Spleen (tissue), 11 donors: ENCODE results near the gene POP4. TPM values are rescaled to one million over a fixed set of nuclear protein-coding genes. Genes with fewer than 3 reads are reported as not detected.

Experiments used
- DNase-seq: peaks from one replicate; pipeline ENCODE4 v3.0.0-alpha.2; 2020
- H3K27ac ChIP-seq, 8 donors: fragments of 200-600 bp; sonication (generic) in 7 of 8; 1 replicate in 4 of 8; 2 replicates in 4 of 8; pipeline versions ENCODE4 v1.5.0 to v1.8.0; 2016 to 2021; ENCODE audit warnings: inconsistent platforms in 4 of 8, mild to moderate bottlenecking in 4 of 8, moderate library complexity in 1 of 8
- H3K27me3 ChIP-seq, 7 donors: fragments of 200-600 bp; sonication (generic) in 6 of 7; replicated peaks in 1 of 7; 1 replicate in 4 of 7; 2 replicates in 3 of 7; pipeline versions ENCODE4 v1.5.0 to v1.8.0; 2016 to 2021; ENCODE audit warnings: inconsistent platforms in 3 of 7, mild to moderate bottlenecking in 1 of 7
- H3K36me3 ChIP-seq, 6 donors: fragments of 200-600 bp; sonication (generic) in 5 of 6; 1 replicate in 4 of 6; 2 replicates in 2 of 6; pipeline versions ENCODE4 v1.5.0 to v1.8.0; 2016 to 2021; ENCODE audit warnings: inconsistent platforms in 2 of 6
- H3K4me1 ChIP-seq, 6 donors: fragments of 200-600 bp; sonication (generic) in 5 of 6; 1 replicate in 3 of 6; 2 replicates in 3 of 6; pipeline versions ENCODE4 v1.5.0 to v1.8.0; 2016 to 2021; ENCODE audit warnings: inconsistent platforms in 3 of 6
- H3K4me3 ChIP-seq, 8 donors: fragments of 200-600 bp; sonication (generic) in 7 of 8; 1 replicate in 4 of 8; 2 replicates in 4 of 8; pipeline versions ENCODE4 v1.5.0 to v1.8.0; 2016 to 2021; ENCODE audit warnings: inconsistent platforms in 4 of 8, mild to moderate bottlenecking in 4 of 8, moderate library complexity in 2 of 8
- H3K9me3 ChIP-seq, 8 donors: fragments of 200-600 bp; sonication (generic) in 7 of 8; 1 replicate in 4 of 8; 2 replicates in 4 of 8; pipeline versions ENCODE4 v1.5.0 to v1.8.0; 2016 to 2021; ENCODE audit warnings: inconsistent platforms in 4 of 8
- CTCF ChIP-seq, 11 experiments: fragments of 200-600 bp in 7 of 11; fragments of 450-650 bp in 4 of 11; sonication (generic) in 4 of 11; IDR thresholded peaks in 8 of 11; conservative IDR thresholded peaks in 3 of 11; 1 replicate in 7 of 11; 2 replicates in 4 of 11; pipeline versions ENCODE4 v1.4.0 to v1.8.0; 2016 to 2021; ENCODE audit warnings: antibody characterized with exemption in 11 of 11, inconsistent platforms in 4 of 11, mild to moderate bottlenecking in 1 of 11
- POLR2A ChIP-seq, 3 donors: fragments of 450-650 bp; IDR thresholded peaks; one replicate each; pipeline ENCODE4 v1.5.1; 2017; ENCODE audit warnings: antibody characterized with exemption in 3 of 3, mild to moderate bottlenecking in 1 of 3
- POLR2AphosphoS5 ChIP-seq, 3 donors: sonication (generic); formaldehyde crosslinking; IDR thresholded peaks; one replicate each; pipeline ENCODE4 v1.5.1; 2017; ENCODE audit warnings: antibody characterized with exemption in 3 of 3
- WGBS, 5 donors: extraction: QIAGEN DNeasy Blood & Tissue Kit in 3 of 5; methylation state at CpG; one replicate each; pipeline versions ENCODE4 v1.1.5 to v1.1.7; 2013 to 2018; 5-methylcytosine and 5-hydroxymethylcytosine counted together
- intact Hi-C: fragments of 100-400 bp; cut with DNase I; formaldehyde crosslinking; loops from one replicate; pipeline ENCODE4 v1.15.0; 2023; ENCODE audit warnings: low total_unique reads
- polyA plus RNA-seq, 3 donors: library from polyadenylated mRNA; stranded (reverse); fragments of 200-250 nt; gene quantifications; one replicate each; pipeline ENCODE4 v1.2.1, GENCODE V29; 2013
- total RNA-seq, 7 donors: library from RNA; depleted of rRNA in 3 of 7; stranded (reverse); fragments of >200 nt in 3 of 7; fragmentation: NEBNext Ultra II Directional in 4 of 7; extraction: Animal tissue kit (Norgen Biotek cat#: 25700) in 4 of 7; gene quantifications; one replicate each; pipeline versions ENCODE4 v1.1.0 to v1.2.1, GENCODE V29; 2016 to 2021
- donor health status: healthy with polysubstance abuse.
- donor health status: DM: no; HTN: no; CAD: no; lungs with moderate emphysema.
- donor health status: DM: no; HTN: no; CAD: no.
- donor health status: Bipolar disorder and iron deficiency.
- donor health status: healthy.
- donor health status: DM: no; HTN: no; CAD: no.
- donor health status: DM: yes; HTN: yes; CAD: no.

POP4 gene
- total and polyA plus RNA-seq, 10 donors: 49.3 to 73.1 (median 61.5) TPM

DNA sequence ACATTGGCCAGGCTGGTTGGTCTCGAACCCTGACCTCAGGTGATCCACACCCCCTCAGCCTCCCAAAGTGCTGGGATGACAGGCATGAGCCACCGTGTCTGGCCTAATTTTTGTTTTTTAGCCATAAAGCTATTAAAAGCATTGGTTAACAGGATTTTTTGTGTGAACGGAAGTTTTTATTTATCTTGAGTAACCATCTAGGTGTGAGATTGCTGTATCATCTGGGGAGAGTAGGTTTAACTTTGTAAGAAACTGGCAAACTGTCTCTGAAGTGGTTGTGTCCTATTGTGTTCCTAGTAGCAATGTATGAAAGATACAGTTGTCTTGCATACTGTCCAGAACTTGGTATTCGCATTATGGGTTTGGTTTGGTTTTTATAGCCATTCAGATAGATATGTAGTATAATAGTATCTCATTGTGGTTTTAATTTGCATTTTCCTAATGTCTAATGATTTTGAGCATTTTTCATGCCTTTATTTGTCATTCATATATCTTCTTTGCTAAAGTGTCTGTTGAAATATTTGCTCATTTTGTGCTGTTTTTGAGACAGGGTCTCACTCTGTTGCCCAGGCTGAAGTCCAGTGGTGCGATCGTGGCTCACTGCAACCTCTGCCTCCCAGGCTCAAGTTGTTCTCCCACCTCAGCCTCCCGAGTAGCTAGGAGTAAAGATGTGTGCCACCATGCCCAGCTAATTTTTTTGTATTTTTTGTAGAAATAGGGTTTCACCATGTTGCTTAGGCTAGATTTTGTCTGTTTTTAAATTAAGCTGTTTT lies 45.7 kb downstream of the POP4 start:
- peaks cover 0 to 7% (median 0%) of the 10 kb centered on the region in 8 donors for H3K9me3 ChIP-seq
- 82 to 90% (median 86%) methylated on average over 7 of the region's 7 CpGs for WGBS, 5 donors
- DNase-seq: peak; percentile 12
- intact Hi-C loops: no loop called here
- TF ChIP-seq CTCF (IDR thresholded peaks at IDR 0.05 in 8 of 11, conservative IDR thresholded peaks at IDR 0.05 in 3 of 11) (no peak), POLR2AphosphoS5 (IDR thresholded peaks at IDR 0.05) (no peak), POLR2A (IDR thresholded peaks at IDR 0.05) (no peak)
- no peaks in the 10 kb centered on the region for H3K36me3 ChIP-seq
- no peaks in the 10 kb centered on the region for H3K4me1 ChIP-seq
- no peaks in the 10 kb centered on the region for H3K27me3 ChIP-seq
- H3K27ac ChIP-seq: no peak overlapping the region
- no peak overlapping the region for H3K4me3 ChIP-seq

DNA sequence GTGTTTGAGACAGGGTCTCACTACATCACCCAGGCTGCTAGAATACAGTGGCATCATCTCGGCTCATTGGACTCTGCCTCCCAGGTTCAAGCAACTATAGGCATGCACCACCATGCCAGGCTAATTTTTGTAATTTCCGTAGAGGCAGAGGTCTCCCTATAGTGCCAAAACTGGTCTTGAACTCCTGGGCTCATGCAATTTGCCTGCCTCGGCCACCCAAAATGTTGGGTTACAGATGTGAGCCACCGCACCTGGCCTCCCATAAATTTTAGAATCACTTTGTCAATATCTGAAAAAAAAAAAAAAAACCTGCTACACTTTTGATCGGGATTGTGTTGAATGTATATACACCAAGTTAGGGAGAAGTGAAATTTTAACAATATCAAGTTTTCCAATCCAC lies 47.3 kb downstream of the POP4 start:
- no peaks in the 10 kb centered on the region for H3K36me3 ChIP-seq
- peaks cover 0 to 7% (median 0%) of the 10 kb centered on the region in 8 donors for H3K9me3 ChIP-seq
- peak; percentile 2 for DNase-seq
- no peaks in the 10 kb centered on the region for H3K4me1 ChIP-seq
- H3K27me3 ChIP-seq: no peaks in the 10 kb centered on the region
- no peak overlapping the region for H3K27ac ChIP-seq
- 87 to 99% (median 93%) methylated on average over 5 of the region's 5 CpGs for WGBS, 5 donors
- H3K4me3 ChIP-seq: no peak overlapping the region
- intact Hi-C loops: no loop called here
- TF ChIP-seq POLR2AphosphoS5 (IDR thresholded peaks at IDR 0.05): no peak
- TF ChIP-seq CTCF (IDR thresholded peaks at IDR 0.05 in 8 of 11, conservative IDR thresholded peaks at IDR 0.05 in 3 of 11): no peak
- TF ChIP-seq POLR2A (IDR thresholded peaks at IDR 0.05): no peak

- Histone ChIP-seq H3K4me1 (no peaks in the 10 kb centered on the region), H3K9me3 (peaks cover 0 to 7% (median 0%) of the 10 kb centered on the region in 8 donors), H3K27ac (no peak overlapping the region), H3K4me3 (no peak overlapping the region), H3K27me3 (no peaks in the 10 kb centered on the region), H3K36me3 (no peaks in the 10 kb centered on the region)
- no peak for DNase-seq
- 40 to 63% (median 56%) methylated on average over 4 of the region's 4 CpGs for WGBS, 5 donors
- TF ChIP-seq POLR2A (IDR thresholded peaks at IDR 0.05): no peak
- no peak for TF ChIP-seq CTCF (IDR thresholded peaks at IDR 0.05 in 8 of 11, conservative IDR thresholded peaks at IDR 0.05 in 3 of 11)
- no peak for TF ChIP-seq POLR2AphosphoS5 (IDR thresholded peaks at IDR 0.05)
- intact Hi-C loops: no loop called here
These were observed 49.7 kb downstream of the POP4 start for GRCh38 chr19:29655648-29656335.
